IMR-90 (cell line): Measurements from ENCODE around the gene ZNF384. TPM values are rescaled to one million over a fixed set of nuclear protein-coding genes. Genes with fewer than 3 reads are reported as not detected.

Experiments used
- ATAC-seq: fragments of 200-7000 bp; cut with Tn5 transposase; 2 replicates; pipeline ENCODE4 v1.9.1; 2020; ENCODE audit warnings: low read depth, mild to moderate bottlenecking, moderate library complexity
- BruUV-seq: library from RNA; stranded (reverse); fragments of 400-500 nt; replicated peaks from 2 replicates; lab custom pipeline; 2021; lab: Mats Ljungman, UMichigan
- CTCF ChIA-PET: fragments of 300-600 bp; formaldehyde crosslinking; extraction: SDS; loops from one replicate; lab custom pipeline; 2021; ENCODE audit warnings: antibody characterized with exemption; lab: Yijun Ruan, JAX
- POLR2A ChIA-PET: fragments of 300-600 bp; sonication (Branson Sonifier 250); formaldehyde crosslinking; loops from one replicate; lab custom pipeline; 2022; ENCODE audit warnings: antibody characterized with exemption; ENCODE audit not compliant: unreplicated experiment; lab: Charles Lee
- DNase-seq: peaks from one replicate; pipeline ENCODE4 v3.0.0; 2013
- H2AFZ ChIP-seq: replicated peaks from 2 replicates; pipeline ENCODE3; 2013; ENCODE audit warnings: low read length, mild to moderate bottlenecking; ENCODE audit not compliant: poor library complexity
- H2AK5ac ChIP-seq: 2 replicates; pipeline ENCODE4 v1.6.1; 2013; ENCODE audit warnings: low read depth, low read length, inconsistent platforms
- H2AK9ac ChIP-seq: replicated peaks from 2 replicates; pipeline ENCODE3; 2013; ENCODE audit warnings: mild to moderate bottlenecking, low read depth, low read length, moderate library complexity; ENCODE audit not compliant: poor library complexity
- H2BK120ac ChIP-seq: 2 replicates; pipeline ENCODE4 v1.6.1; 2013; ENCODE audit warnings: low read depth, low read length, inconsistent platforms
- H2BK15ac ChIP-seq: 3 replicates; pipeline ENCODE4 v1.6.1; 2013; ENCODE audit warnings: low read depth, low read length, inconsistent platforms
- H2BK20ac ChIP-seq: 2 replicates; pipeline ENCODE4 v1.6.1; 2013; ENCODE audit warnings: low read depth, mild to moderate bottlenecking, inconsistent platforms, low read length, moderate library complexity
- H2BK5ac ChIP-seq: 2 replicates; pipeline ENCODE4 v1.6.1; 2013; ENCODE audit warnings: mild to moderate bottlenecking, low read depth, low read length, inconsistent platforms; ENCODE audit not compliant: poor library complexity, severe bottlenecking
- H3K14ac ChIP-seq: replicated peaks from 2 replicates; pipeline ENCODE4 v1.6.1; 2013; ENCODE audit warnings: low read depth, low read length, inconsistent platforms
- H3K18ac ChIP-seq: 2 replicates; pipeline ENCODE4 v1.6.1; 2013; ENCODE audit warnings: low read depth, low read length, control low read depth
- H3K23ac ChIP-seq: 2 replicates; pipeline ENCODE4 v1.6.1; 2013; ENCODE audit warnings: low read depth, low read length, inconsistent platforms
- H3K27ac ChIP-seq: 2 replicates; pipeline ENCODE4 v1.5.1; 2013; ENCODE audit warnings: mild to moderate bottlenecking, control low read depth, low read length; ENCODE audit not compliant: insufficient read depth
- H3K27me3 ChIP-seq: 2 replicates; pipeline ENCODE4 v1.6.1; 2013; ENCODE audit warnings: low read length; ENCODE audit not compliant: control insufficient read depth, insufficient read depth
- H3K36me3 ChIP-seq: 2 replicates; pipeline ENCODE4 v1.6.1; 2013; ENCODE audit warnings: low read length, mixed read lengths; ENCODE audit not compliant: control insufficient read depth, insufficient read depth
- H3K4ac ChIP-seq: 2 replicates; pipeline ENCODE4 v1.6.1; 2013; ENCODE audit warnings: low read depth, low read length, inconsistent platforms
- H3K4me1 ChIP-seq: 2 replicates; pipeline ENCODE4 v1.6.1; 2013; ENCODE audit warnings: low read length, mixed read lengths; ENCODE audit not compliant: control insufficient read depth, insufficient read depth
- H3K4me2 ChIP-seq: 2 replicates; pipeline ENCODE4 v1.6.1; 2013; ENCODE audit warnings: low read depth, mild to moderate bottlenecking, control low read depth, low read length, moderate library complexity
- H3K4me3 ChIP-seq: 2 replicates; pipeline ENCODE4 v1.5.1; 2013; ENCODE audit warnings: low read depth, mild to moderate bottlenecking, control low read depth, low read length, moderate library complexity; ENCODE audit not compliant: insufficient read depth
- H3K56ac ChIP-seq: 2 replicates; pipeline ENCODE4 v1.6.1; 2013; ENCODE audit warnings: low read length, inconsistent platforms; ENCODE audit not compliant: insufficient read depth; ENCODE audit errors: extremely low read depth
- H3K79me1 ChIP-seq, 2 experiments: 2 replicates each; pipeline ENCODE4 v1.6.1; 2013; ENCODE audit warnings: low read length in 2 of 2, inconsistent platforms in 1 of 2, low read depth in 1 of 2
- H3K9ac ChIP-seq: 2 replicates; pipeline ENCODE4 v1.6.1; 2013; ENCODE audit warnings: low read depth, low read length, control low read depth
- H3K9me1 ChIP-seq: 2 replicates; pipeline ENCODE4 v1.6.1; 2013; ENCODE audit warnings: low read length, inconsistent platforms; ENCODE audit not compliant: insufficient read depth
- H3K9me3 ChIP-seq: 2 replicates; pipeline ENCODE4 v1.6.1; 2013; ENCODE audit warnings: low read length; ENCODE audit not compliant: control insufficient read depth, insufficient read depth
- H4K20me1 ChIP-seq: 2 replicates; pipeline ENCODE4 v1.6.1; 2013; ENCODE audit warnings: low read length, inconsistent platforms; ENCODE audit not compliant: insufficient read depth
- H4K5ac ChIP-seq: 2 replicates; pipeline ENCODE4 v1.6.1; 2013; ENCODE audit warnings: mild to moderate bottlenecking, low read depth, low read length, control low read depth
- H4K8ac ChIP-seq, 2 experiments: 2 replicates each; pipeline ENCODE4 v1.6.1; 2013; ENCODE audit warnings: low read depth in 2 of 2, low read length in 2 of 2, control low read depth in 1 of 2, inconsistent platforms in 1 of 2
- H4K91ac ChIP-seq: 2 replicates; pipeline ENCODE4 v1.6.1; 2013; ENCODE audit warnings: low read depth, low read length, inconsistent platforms; ENCODE audit not compliant: insufficient read depth
- MAZ ChIP-seq: IDR thresholded peaks from 2 replicates; pipeline ENCODE4 v1.6.1; 2012; ENCODE audit warnings: low read depth, mild to moderate bottlenecking, low read length, improper control_type of control experiment, moderate library complexity, borderline replicate concordance
- RCOR1 ChIP-seq: IDR thresholded peaks from 2 replicates; pipeline ENCODE4 v1.6.1; 2012; ENCODE audit warnings: mild to moderate bottlenecking, low read length, improper control_type of control experiment; ENCODE audit not compliant: insufficient replicate concordance
- WGBS, 2 experiments: methylation state at CpG; one replicate each; pipeline versions ENCODE4 v1.1.5 to v1.1.7; 2013; ENCODE audit warnings: missing lambda C conversion rate in 2 of 2; ENCODE audit not compliant: insufficient read length in 1 of 2; ENCODE audit errors: extremely low coverage in 2 of 2; 5-methylcytosine and 5-hydroxymethylcytosine counted together
- dilution Hi-C: fragments of 300-500 bp; cut with HindIII; formaldehyde crosslinking; loops from one replicate; pipeline ENCODE4 v1.14.3; 2018; ENCODE audit warnings: low sequenced_read_pairs; ENCODE audit not compliant: unreplicated experiment
- in situ Hi-C: fragments of 300-500 bp; cut with MboI; formaldehyde crosslinking; loops from 3 replicates; pipeline ENCODE4 v1.14.3; 2019; ENCODE audit warnings: low sequenced_read_pairs, inconsistent platforms, mixed read lengths
- intact Hi-C: fragments of 100-400 bp; cut with micrococcal nuclease; formaldehyde crosslinking; loops from 2 replicates; pipeline ENCODE4 v1.10.0; 2022
- polyA plus RNA-seq, 3 experiments: library from polyadenylated mRNA; depleted of rRNA; stranded (reverse); fragments of >200 nt; gene quantifications; 2 replicates each; pipeline ENCODE4 v1.2.3, GENCODE V29; 2012; ENCODE audit warnings: low replicate concordance in 1 of 3
- total RNA-seq: library from RNA; depleted of rRNA; stranded (reverse); fragments of >200 nt; gene quantifications from 2 replicates; pipeline ENCODE4 v1.2.3, GENCODE V29; 2012

The ZNF384 gene
- total and polyA plus RNA-seq, 2 of the 4 experiments (the other 2 are of a cell fraction): 16.3 to 55.6 TPM

GRCh38 chr12:6700646-6701051, 11.5 kb upstream of the ZNF384 start, which contains the start of gene PIANP:
Gene PIANP, minus strand, starts transcription at chr12:6700815. Its CDS starts 2,754 bp downstream, at chr12:6698061.
- POLR2A ChIA-PET: no interaction called here
- Histone ChIP-seq H4K8ac (peak within 1 kb of the TSS; percentile 22 to 91; a peak in 3 of 4 replicates), H3K4me3 (peak within 1 kb of the TSS; percentile 81), H2AK9ac (peak within 1 kb of the TSS; percentile 88), H3K18ac (peak within 1 kb of the TSS; percentile 81), H4K91ac (peak within 1 kb of the TSS; percentile 58), H3K14ac (peak within 1 kb of the TSS; percentile 82), H3K9me1 (no peaks in the 10 kb centered on the region), H2BK15ac (no peak within 1 kb of the TSS), H2AFZ (peak within 1 kb of the TSS; percentile 94), H3K36me3 (peaks cover 4% of the 10 kb centered on the region), H2AK5ac (peak within 1 kb of the TSS; percentile 59), H2BK120ac (peak within 1 kb of the TSS; percentile 47; the same call in 1 of the 2 replicates), H4K5ac (peak within 1 kb of the TSS; percentile 87), H3K4me2 (peak within 1 kb of the TSS; percentile 99), H3K27me3 (peaks cover 3% of the 10 kb centered on the region; the same call in 1 of the 2 replicates), H3K9ac (peak within 1 kb of the TSS; percentile 90), H3K79me1 (peaks cover 10 to 17% of the 10 kb centered on the region in 2 experiments; a peak in 3 of 4 replicates), H3K56ac (no peak within 1 kb of the TSS; the same call in none of the 2 replicates), H3K4me1 (peaks cover 4% of the 10 kb centered on the region), H2BK5ac (peak within 1 kb of the TSS; percentile 16), H2BK20ac (no peak within 1 kb of the TSS), H3K4ac (peak within 1 kb of the TSS; percentile 72), H3K9me3 (no peaks in the 10 kb centered on the region), H3K27ac (peak within 1 kb of the TSS; percentile 57), H4K20me1 (no peaks in the 10 kb centered on the region), H3K23ac (peak within 1 kb of the TSS; percentile 88)
- TF ChIP-seq RCOR1: no peak
- TF ChIP-seq MAZ: peak; percentile 20; the same call in 1 of the 2 replicates
- peak; percentile 21 for DNase-seq
- WGBS, 2 experiments: no CpG with 5 or more reads among the region's 43 CpGs
- dilution Hi-C loops: no loop called here
- no TSS peak for BruUV-seq
- peak; percentile 84 for ATAC-seq
- intact Hi-C loops: no loop called here
- CTCF ChIA-PET: interaction anchor here (1.0 kb wide), 1 partner anchor 16 kb away, joined by 3 read pairs; no protein-coding TSS in a partner anchor
- in situ Hi-C loops: no loop called here
